ENCODE results near the gene CCP110.

DNA sequence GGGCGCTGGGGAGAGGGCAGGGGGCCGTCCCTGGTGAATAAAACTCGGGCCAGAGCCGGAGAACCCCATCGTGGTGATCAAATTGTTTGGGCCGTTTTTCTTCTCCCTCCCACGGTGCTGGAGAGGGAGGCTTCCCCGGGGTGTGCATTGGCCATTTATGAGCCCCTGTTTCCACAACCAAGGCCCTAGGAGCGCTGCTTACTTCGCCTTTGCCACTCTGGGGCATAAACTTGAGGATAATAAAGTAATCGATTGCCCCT, 544 bp downstream of the CCP110 start:
- TF ChIP-seq CTCF (IDR thresholded peaks at IDR 0.05) (no peak), EZH2 (IDR thresholded peaks at IDR 0.05; ENCODE audit: borderline replicate concordance, insufficient read depth, low read depth, low read length, poor library complexity, severe bottlenecking) (no peak)

All from B cell (primary cell).